SW 1271 (cell line): Measurements from ENCODE around the gene VPS26C.
"Not testable (repeated sequence)": the region's sequence is repeated elsewhere in the genome, so short reads cannot be mapped to it uniquely, and the experiment has no call there.

ENCODE experiments used
- DNase-seq, 2 experiments: peaks; one replicate each; lab custom pipeline; 2025; lab: John Stamatoyannopoulos, UW

Gene VPS26C

GRCh38 chr21:37230632-37231248 is 36.4 kb downstream of the VPS26C start:
- DNase-seq = no peak

- DNase-seq = no peak
These were observed 39.1 kb downstream of the VPS26C start for GRCh38 chr21:37228003-37228400.

- no peak for DNase-seq
These were observed 39.8 kb downstream of the VPS26C start for GRCh38 chr21:37227071-37228002.

- no peak for DNase-seq
These were observed 40.9 kb downstream of the VPS26C start for GRCh38 chr21:37226041-37226920.

GRCh38 chr21:37224861-37225839 is 42.0 kb downstream of the VPS26C start:
- no peak for DNase-seq

GRCh38 chr21:37223804-37224345 is 43.3 kb downstream of the VPS26C start:
- DNase-seq = no peak

GRCh38 chr21:37222248-37222647 is 44.9 kb downstream of the VPS26C start:
- not testable (repeated sequence) for DNase-seq

- DNase-seq = peak; percentile 51 to 73
These were observed 46.0 kb downstream of the VPS26C start for GRCh38 chr21:37220981-37221664.

GRCh38 chr21:37220433-37220980 is 46.6 kb downstream of the VPS26C start:
- peak in 1 of 2 experiments; percentile 13 for DNase-seq

GRCh38 chr21:37219761-37220432 is 47.2 kb downstream of the VPS26C start:
- no peak for DNase-seq

- DNase-seq = no peak
These were observed 52.2 kb downstream of the VPS26C start for GRCh38 chr21:37214952-37215351.

- DNase-seq = no peak
These were observed 56.3 kb downstream of the VPS26C start for GRCh38 chr21:37210799-37211198.

GRCh38 chr21:37210130-37210529 is 57.0 kb downstream of the VPS26C start:
- DNase-seq = no peak

- DNase-seq = no peak
These were observed 58.4 kb downstream of the VPS26C start for GRCh38 chr21:37208741-37209225.

- no peak for DNase-seq
These were observed 58.9 kb downstream of the VPS26C start for GRCh38 chr21:37208056-37208721.

- DNase-seq = no peak
These were observed 59.6 kb downstream of the VPS26C start for GRCh38 chr21:37207441-37208009.

- DNase-seq = no peak
These were observed 60.6 kb downstream of the VPS26C start for GRCh38 chr21:37206496-37206895.

GRCh38 chr21:37204580-37204979 is 62.6 kb downstream of the VPS26C start:
- no peak for DNase-seq
